Measurements from ENCODE around the gene RPUSD2. TPM values are rescaled to one million over a fixed set of nuclear protein-coding genes. Genes with fewer than 3 reads are reported as not detected.
"Not testable (repeated sequence)": the region's sequence is repeated elsewhere in the genome, so short reads cannot be mapped to it uniquely, and the experiment has no call there.

Gene RPUSD2
- total and polyA plus RNA-seq, 12 donors, result 5.7 to 20.7 (median 11.8) TPM

DNA sequence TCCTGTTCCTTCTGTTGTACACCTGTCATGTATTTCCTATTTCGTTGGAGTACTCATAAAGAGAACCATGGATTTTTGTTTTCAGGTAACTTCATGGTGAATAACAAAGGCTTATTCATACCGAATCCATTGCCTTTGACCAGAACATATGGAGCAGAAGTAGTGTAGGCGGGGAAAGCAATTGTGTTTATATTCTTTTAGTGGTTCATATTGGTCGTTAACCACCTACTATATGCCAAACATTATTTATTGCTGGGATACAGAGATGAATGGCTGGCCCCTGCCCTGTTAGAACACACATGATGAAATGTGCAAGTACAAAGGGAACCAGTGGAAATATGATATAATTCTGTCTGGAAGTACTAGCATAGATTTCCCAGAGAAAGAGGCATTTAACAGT is 9.8 kb downstream of the RPUSD2 start:
- Histone ChIP-seq H3K4me3 (no peak overlapping the region), H3K4me1 (replicated peaks in 1 of 2) (no peaks in the 10 kb centered on the region), H3K27me3 (no peaks in the 10 kb centered on the region), H3K27ac (no peak overlapping the region), H3K36me3 (replicated peaks in 1 of 2) (peaks cover 0 to 3% of the 10 kb centered on the region in 2 donors), H3K9me3 (replicated peaks in 1 of 3) (no peaks in the 10 kb centered on the region)
- no peak for DNase-seq
- TF ChIP-seq POLR2A (IDR thresholded peaks at IDR 0.05), result no peak
- intact Hi-C loops (cut with DNase I), result no loop called here
- 57 to 84% (median 69%) methylated on average over 4 of the region's 4 CpGs for WGBS, 4 donors

DNA sequence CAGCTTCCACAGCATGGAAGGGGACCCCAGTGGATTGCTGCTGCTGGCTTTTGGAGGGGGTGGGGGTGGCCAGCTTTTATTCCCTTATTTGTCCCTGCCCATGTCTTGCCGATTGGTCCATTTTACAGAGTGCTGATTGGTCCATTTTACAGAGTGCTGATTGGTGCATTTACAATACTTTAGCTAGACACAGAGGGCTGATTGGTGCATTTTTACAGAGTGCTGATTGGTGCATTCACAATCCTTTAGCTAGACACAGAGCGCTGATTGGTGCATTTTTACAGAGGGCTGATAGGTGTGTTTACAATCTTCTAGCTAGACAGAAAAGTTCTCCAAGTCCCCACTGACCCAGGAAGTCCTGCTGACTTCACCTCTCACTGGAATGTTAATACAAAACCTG is 12.7 kb downstream of the RPUSD2 start:
- H3K27ac ChIP-seq; H3K27me3 ChIP-seq; H3K4me3 ChIP-seq; H3K36me3 ChIP-seq (replicated peaks in 1 of 2); DNase-seq; intact Hi-C loops (cut with DNase I); H3K9me3 ChIP-seq (replicated peaks in 1 of 3); H3K4me1 ChIP-seq (replicated peaks in 1 of 2): not testable (repeated sequence)
- WGBS, 4 donors, result 50 to 93% (median 66%) methylated on average over 2 of the region's 2 CpGs

GRCh38 chr15:40582726-40583246 is 13.7 kb downstream of the RPUSD2 start:
- no peaks in the 10 kb centered on the region for H3K4me1 ChIP-seq (replicated peaks in 1 of 2)
- peak overlapping the region in 2 of 4 donors; percentile 19 to 45 for H3K4me3 ChIP-seq
- H3K27ac ChIP-seq, result peak overlapping the region in 3 of 5 donors; percentile 41 to 59 (median 48)
- WGBS, 4 donors, result 40 to 55% (median 47%) methylated on average over 8 of the region's 8 CpGs
- peak; percentile 53 to 84 (median 70) for DNase-seq
- intact Hi-C loops (cut with DNase I), result no loop called here
- H3K9me3 ChIP-seq (replicated peaks in 1 of 3), result no peaks in the 10 kb centered on the region
- no peaks in the 10 kb centered on the region for H3K27me3 ChIP-seq
- TF ChIP-seq, protein P1, sequence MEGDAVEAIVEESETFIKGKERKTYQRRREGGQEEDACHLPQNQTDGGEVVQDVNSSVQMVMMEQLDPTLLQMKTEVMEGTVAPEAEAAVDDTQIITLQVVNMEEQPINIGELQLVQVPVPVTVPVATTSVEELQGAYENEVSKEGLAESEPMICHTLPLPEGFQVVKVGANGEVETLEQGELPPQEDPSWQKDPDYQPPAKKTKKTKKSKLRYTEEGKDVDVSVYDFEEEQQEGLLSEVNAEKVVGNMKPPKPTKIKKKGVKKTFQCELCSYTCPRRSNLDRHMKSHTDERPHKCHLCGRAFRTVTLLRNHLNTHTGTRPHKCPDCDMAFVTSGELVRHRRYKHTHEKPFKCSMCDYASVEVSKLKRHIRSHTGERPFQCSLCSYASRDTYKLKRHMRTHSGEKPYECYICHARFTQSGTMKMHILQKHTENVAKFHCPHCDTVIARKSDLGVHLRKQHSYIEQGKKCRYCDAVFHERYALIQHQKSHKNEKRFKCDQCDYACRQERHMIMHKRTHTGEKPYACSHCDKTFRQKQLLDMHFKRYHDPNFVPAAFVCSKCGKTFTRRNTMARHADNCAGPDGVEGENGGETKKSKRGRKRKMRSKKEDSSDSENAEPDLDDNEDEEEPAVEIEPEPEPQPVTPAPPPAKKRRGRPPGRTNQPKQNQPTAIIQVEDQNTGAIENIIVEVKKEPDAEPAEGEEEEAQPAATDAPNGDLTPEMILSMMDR (IDR thresholded peaks at IDR 0.05), result no peak
- TF ChIP-seq POLR2A (IDR thresholded peaks at IDR 0.05), result peak in 1 of 2 donors; percentile 8
- no peaks in the 10 kb centered on the region for H3K36me3 ChIP-seq (replicated peaks in 1 of 2)

DNA sequence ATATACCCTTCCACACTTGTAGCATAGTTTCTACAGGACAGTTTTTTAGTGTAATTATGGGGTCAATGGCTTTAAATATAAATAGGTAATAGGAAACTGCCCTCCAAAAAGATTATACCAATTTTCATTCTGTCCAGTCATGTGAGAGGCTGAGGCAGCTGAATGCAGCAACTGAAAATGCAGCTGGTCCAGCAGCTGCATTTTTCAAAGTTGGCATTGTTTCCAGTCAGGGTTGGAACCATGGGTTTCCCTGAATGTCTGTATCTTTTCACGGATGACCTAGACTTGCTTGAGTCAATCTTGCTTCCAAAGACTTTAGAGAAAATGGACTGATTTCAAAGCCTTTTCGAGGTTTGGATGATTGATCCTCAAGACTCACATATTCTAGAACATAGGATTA is 15.1 kb downstream of the RPUSD2 start:
- intact Hi-C loops (cut with DNase I), result no loop called here

DNA sequence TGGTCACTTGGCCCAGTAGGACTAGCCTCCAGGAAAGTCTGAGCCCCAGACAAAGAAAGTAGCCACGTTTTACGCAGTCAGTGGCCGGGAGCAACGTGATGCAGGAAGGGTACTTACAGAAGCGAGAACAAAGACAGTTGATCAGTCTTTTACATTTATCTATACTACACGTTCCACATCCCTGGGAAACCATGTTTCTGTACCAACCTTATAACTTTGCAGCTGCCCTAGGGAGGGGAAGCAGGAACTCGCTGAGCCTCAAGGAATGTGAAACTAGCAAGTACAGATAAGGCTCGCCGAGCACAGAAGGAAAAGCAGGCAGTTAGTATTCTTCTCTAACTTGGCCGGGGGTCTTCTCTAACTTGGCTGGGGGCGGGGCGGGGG is 21.6 kb downstream of the RPUSD2 start:
- Histone ChIP-seq H3K9me3 (replicated peaks in 1 of 3) (no peaks in the 10 kb centered on the region), H3K27me3 (no peaks in the 10 kb centered on the region), H3K36me3 (replicated peaks in 1 of 2) (no peaks in the 10 kb centered on the region), H3K4me3 (no peak overlapping the region), H3K27ac (no peak overlapping the region), H3K4me1 (replicated peaks in 1 of 2) (peaks cover 5 to 12% of the 10 kb centered on the region in 2 donors)
- WGBS, 4 donors, result 55 to 64% (median 60%) methylated on average over 12 of the region's 12 CpGs
- intact Hi-C loops (cut with DNase I), result no loop called here
- no peak for DNase-seq
- no peak for TF ChIP-seq POLR2A (IDR thresholded peaks at IDR 0.05)
- TF ChIP-seq, protein P1 (IDR thresholded peaks at IDR 0.05), result no peak

More for the DNA sequence above, 15.1 kb downstream of the RPUSD2 start:
- Histone ChIP-seq H3K4me1 (replicated peaks in 1 of 2) (no peaks in the 10 kb centered on the region), H3K9me3 (replicated peaks in 1 of 3) (no peaks in the 10 kb centered on the region), H3K27ac (no peak overlapping the region), H3K4me3 (no peak overlapping the region), H3K27me3 (no peaks in the 10 kb centered on the region), H3K36me3 (replicated peaks in 1 of 2) (no peaks in the 10 kb centered on the region)
- no peak for DNase-seq
- 35 to 44% (median 40%) methylated on average over 2 of the region's 2 CpGs for WGBS, 4 donors
- no peak for TF ChIP-seq POLR2A (IDR thresholded peaks at IDR 0.05)
- TF ChIP-seq, protein P1 (IDR thresholded peaks at IDR 0.05), result no peak
